Measurements from ENCODE around the gene CHAC2. TPM values are rescaled to one million over a fixed set of nuclear protein-coding genes. Genes with fewer than 3 reads are reported as not detected.
"Not testable (repeated sequence)": the region's sequence is repeated elsewhere in the genome, so short reads cannot be mapped to it uniquely, and the experiment has no call there.

CHAC2 gene
- total RNA-seq, 3 donors from 2014 or later = 26.9 to 33.3 (median 28.7) TPM

DNA sequence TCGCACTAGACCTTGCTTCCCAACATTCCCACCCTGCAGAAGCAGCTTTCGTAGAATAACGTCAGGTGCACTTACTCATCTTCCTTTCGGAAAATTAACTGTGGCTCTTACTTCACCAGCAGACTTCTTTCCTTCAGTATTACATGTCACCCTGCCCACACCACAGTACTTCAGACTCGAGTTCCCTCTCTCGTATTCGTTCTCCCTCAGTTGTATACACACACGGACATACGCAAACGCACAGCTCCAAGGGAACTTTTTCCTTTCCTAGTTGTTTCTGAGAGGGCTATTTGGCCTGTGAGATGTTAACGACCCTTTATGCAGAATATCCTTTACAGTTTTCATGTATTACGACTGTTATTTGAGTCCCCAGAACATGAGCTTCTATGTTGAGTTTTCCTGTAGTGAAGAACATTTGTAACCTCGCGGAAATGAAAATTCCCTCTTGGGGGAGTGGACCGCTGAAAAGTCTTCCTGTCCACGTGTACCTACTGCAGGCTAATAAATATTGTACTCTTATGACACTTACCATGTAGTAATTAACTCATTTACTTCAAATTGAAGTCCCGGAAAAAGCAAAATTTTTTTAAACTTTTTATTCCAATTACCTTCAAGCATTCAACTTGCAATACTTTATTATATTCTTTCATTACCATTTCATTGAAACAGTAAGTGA lies 20.1 kb downstream of the CHAC2 start:
- H3K4me1 Mint-ChIP-seq (ENCODE audit: low read depth) = peaks cover 44% of the 10 kb centered on the region
- peak; percentile 29 to 47 for ATAC-seq
- no peaks in the 10 kb centered on the region for H3K27me3 Mint-ChIP-seq (ENCODE audit: low read depth)
- DNase-seq = no peak
- peak overlapping the region; percentile 100 for H3K4me3 Mint-ChIP-seq
- H3K9me3 Mint-ChIP-seq = no peaks in the 10 kb centered on the region
- H3K36me3 Mint-ChIP-seq (ENCODE audit: insufficient read depth) = peaks cover 5% of the 10 kb centered on the region

DNA sequence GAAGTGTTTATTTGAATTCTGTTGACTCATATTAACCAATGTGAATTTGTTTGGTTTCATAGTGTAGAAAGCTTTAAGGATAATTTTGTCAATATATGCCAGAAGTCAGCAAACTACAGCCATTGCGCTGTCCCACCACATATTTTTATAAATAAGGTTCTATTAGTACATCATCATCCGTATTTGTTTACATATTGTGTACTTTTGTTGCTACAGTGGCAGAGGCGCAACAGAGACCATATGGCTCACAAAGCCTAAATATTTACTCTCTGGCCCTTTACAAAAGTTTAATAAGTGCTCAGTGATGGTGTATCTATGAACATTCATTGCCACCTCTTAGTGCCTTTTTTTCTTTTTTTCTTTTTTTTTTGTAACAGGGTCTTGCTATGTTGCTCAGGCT lies 25.7 kb downstream of the CHAC2 start:
- DNase-seq (no peak), ATAC-seq (no peak)
- peaks cover 18% of the 10 kb centered on the region for H3K4me1 Mint-ChIP-seq (ENCODE audit: low read depth)
- H3K4me3 Mint-ChIP-seq = no peak overlapping the region
- H3K36me3 Mint-ChIP-seq (ENCODE audit: insufficient read depth) = peaks cover 8% of the 10 kb centered on the region
- H3K9me3 Mint-ChIP-seq = no peaks in the 10 kb centered on the region
- H3K27me3 Mint-ChIP-seq (ENCODE audit: low read depth) = no peaks in the 10 kb centered on the region

DNA sequence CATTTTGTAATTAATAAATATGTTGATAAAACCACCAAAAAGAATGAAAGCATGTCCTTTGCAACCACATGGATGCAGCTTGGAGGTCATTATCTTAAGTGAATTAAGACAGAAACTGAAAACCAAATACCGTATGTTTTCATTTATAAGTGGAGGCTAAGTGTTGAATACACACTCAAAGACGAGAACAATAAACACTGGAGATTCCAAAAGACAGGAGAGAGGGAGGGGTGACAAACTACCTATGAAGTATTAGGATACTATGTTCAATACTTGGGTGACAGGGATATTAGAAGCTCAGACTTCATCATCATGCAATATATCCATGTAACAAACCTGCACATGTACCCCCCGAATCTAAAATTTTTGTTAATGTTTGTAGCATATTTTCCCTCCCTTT lies 26.2 kb downstream of the CHAC2 start:
- H3K4me1 Mint-ChIP-seq (ENCODE audit: low read depth) = peaks cover 13% of the 10 kb centered on the region
- H3K36me3 Mint-ChIP-seq (ENCODE audit: insufficient read depth) = peaks cover 8% of the 10 kb centered on the region
- DNase-seq = no peak
- no peak for ATAC-seq
- H3K9me3 Mint-ChIP-seq = no peaks in the 10 kb centered on the region
- H3K4me3 Mint-ChIP-seq = no peak overlapping the region
- no peaks in the 10 kb centered on the region for H3K27me3 Mint-ChIP-seq (ENCODE audit: low read depth)

DNA sequence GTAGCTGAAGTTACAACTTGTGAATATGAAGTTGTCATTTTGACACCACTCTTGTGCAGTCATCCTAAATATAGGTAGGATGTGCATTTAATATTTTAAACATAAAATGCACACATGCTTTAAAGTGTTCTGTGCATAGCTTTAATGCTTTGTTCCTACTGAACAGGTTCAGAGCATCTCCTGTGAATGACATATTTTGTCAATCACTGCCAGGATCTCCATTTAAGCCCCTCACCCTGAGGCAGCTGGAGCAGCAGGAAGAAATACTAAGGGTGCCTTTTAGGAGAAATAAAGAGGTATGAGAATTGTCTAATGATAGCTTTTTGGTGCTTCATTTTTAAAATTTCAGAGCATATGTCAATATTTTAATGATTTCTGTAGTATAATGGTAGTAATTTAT lies 33.9 kb downstream of the CHAC2 start:
- DNase-seq = no peak
- no peak overlapping the region for H3K4me3 Mint-ChIP-seq
- peaks cover 32% of the 10 kb centered on the region for H3K36me3 Mint-ChIP-seq (ENCODE audit: insufficient read depth)

DNA sequence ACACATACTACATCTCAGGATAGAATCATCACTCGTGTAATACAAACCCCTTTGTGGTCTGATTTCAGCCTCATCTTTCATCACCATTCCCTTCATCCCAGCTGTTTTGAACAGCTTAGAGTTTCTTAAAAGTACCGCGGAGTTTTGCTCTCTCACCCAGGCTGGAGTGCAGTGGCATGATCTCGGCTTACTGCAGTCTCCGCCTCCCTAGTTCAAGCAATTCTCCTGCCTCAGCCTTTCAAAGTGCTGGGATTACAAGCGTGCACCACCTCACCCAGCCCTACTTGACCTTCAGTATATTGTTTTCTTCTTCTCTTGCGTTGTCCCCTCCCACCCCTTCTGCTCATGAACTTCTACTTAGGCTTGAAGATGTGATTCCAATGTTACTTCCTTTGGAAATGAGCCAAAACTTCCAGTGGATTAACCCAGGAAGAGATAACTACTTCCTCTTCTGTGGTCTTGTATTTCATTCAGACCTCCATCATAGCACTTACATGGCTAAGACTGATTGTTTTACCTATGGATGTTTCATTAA lies 35.1 kb downstream of the CHAC2 start:
- no peak overlapping the region for H3K4me3 Mint-ChIP-seq
- H3K9me3 Mint-ChIP-seq = no peaks in the 10 kb centered on the region
- no peak for DNase-seq
- no peak for ATAC-seq
- peaks cover 36% of the 10 kb centered on the region for H3K36me3 Mint-ChIP-seq (ENCODE audit: insufficient read depth)
- H3K27me3 Mint-ChIP-seq (ENCODE audit: low read depth) = no peaks in the 10 kb centered on the region
- H3K4me1 Mint-ChIP-seq (ENCODE audit: low read depth) = no peaks in the 10 kb centered on the region

More for the DNA sequence above, 33.9 kb downstream of the CHAC2 start:
- Mint-ChIP-seq H3K4me1 (ENCODE audit: low read depth) (no peaks in the 10 kb centered on the region), H3K27me3 (ENCODE audit: low read depth) (no peaks in the 10 kb centered on the region), H3K9me3 (no peaks in the 10 kb centered on the region)
- no peak for ATAC-seq

DNA sequence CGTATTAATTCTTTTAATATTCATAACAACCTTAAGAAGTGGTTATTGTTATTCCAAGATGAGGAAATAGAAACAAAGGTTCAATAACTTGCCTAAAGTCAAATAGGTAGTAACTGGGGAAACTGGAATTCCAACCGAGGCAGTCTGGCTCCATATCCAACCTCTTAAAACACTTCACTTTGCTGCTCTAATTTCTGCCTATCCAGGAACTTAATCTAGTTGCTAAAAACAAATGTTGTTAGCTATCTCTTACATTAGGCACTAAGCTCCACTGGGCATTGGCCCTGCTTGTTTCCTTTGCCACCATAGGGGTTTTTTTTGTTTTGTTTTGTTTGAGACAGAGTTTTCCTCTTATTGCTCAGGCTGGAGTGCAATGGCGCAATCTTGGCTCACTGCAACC lies 44.0 kb downstream of the CHAC2 start:
- no peaks in the 10 kb centered on the region for H3K27me3 Mint-ChIP-seq (ENCODE audit: low read depth)

DNA sequence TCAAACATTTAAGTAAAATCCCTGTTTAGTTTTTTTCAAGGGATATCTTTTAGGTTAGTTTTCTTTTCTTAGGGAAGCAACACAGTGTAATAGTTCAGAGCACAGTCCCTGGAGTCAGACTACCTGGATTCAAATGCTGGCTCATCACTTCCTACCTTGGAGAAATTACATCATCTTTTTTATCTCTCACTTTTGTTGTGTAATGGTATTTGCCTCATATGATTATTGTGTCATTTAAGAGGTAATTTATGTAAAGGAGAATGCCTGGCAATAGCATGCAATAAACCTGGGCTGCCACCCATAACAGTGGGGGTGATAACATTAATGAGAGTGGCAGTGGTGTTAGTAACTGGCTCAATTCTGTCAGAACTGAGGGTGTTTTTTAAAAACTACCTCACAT lies 45.5 kb downstream of the CHAC2 start:
- no peak for ATAC-seq
- DNase-seq = no peak
- peaks cover 34% of the 10 kb centered on the region for H3K36me3 Mint-ChIP-seq (ENCODE audit: insufficient read depth)
- H3K27me3 Mint-ChIP-seq (ENCODE audit: low read depth) = no peaks in the 10 kb centered on the region
- H3K4me3 Mint-ChIP-seq = no peak overlapping the region
- no peaks in the 10 kb centered on the region for H3K9me3 Mint-ChIP-seq
- no peaks in the 10 kb centered on the region for H3K4me1 Mint-ChIP-seq (ENCODE audit: low read depth)

More for the DNA sequence above, 44.0 kb downstream of the CHAC2 start:
- no peak for ATAC-seq
- H3K4me3 Mint-ChIP-seq = no peak overlapping the region
- no peaks in the 10 kb centered on the region for H3K9me3 Mint-ChIP-seq
- no peak for DNase-seq
- no peaks in the 10 kb centered on the region for H3K4me1 Mint-ChIP-seq (ENCODE audit: low read depth)
- H3K36me3 Mint-ChIP-seq (ENCODE audit: insufficient read depth) = peaks cover 33% of the 10 kb centered on the region

DNA sequence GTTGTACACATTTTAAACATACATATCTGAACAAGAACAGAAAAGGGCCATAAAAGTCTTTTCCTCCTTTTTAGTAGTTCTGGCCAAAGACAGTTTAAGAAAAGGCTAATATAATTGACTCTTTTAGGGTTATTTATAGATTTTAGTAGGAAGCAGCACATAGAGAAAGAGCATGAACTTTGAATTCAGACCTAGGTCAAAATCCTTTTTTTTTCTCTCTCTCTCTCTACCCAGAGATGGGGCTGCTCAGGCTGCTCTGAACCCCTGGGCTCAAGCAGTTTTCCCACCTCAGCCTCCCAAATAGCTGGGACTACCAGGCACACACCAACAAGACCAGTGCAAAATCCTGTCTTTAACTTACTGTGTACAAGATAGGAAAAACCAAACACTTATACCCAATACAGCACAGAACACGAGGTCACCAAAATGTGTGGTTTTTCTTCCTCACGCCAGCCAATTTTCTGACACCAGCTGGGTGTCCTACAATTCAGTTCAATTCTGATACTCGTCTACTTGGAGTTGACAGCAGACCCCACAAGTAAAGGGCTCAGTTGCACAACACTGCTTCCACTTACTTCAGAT lies 51.3 kb downstream of the CHAC2 start:
- no peak overlapping the region for H3K4me3 Mint-ChIP-seq
- DNase-seq = no peak
- peaks cover 21% of the 10 kb centered on the region for H3K36me3 Mint-ChIP-seq (ENCODE audit: insufficient read depth)
- H3K4me1 Mint-ChIP-seq (ENCODE audit: low read depth) = no peaks in the 10 kb centered on the region
- no peak for ATAC-seq
- H3K9me3 Mint-ChIP-seq = no peaks in the 10 kb centered on the region
- no peaks in the 10 kb centered on the region for H3K27me3 Mint-ChIP-seq (ENCODE audit: low read depth)

DNA sequence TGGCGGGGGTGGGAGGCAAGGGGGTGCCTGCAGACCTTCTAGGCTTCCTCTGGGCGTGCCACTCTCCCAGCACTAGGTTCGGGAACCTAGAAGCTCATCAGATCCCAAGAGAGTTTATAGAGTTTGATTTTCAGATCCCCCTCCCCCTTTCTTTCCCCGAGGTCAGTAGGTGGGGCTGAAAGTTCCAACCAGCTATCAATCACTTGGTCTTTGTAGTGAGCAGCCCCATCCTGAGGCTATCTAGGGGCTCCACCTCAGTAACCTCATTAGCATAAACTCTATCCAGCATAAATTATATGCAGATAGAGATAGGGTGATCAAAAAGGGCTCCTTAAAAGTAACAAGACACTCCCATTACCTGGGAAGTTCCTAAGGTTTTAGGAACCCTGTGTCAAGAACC lies 52.0 kb downstream of the CHAC2 start:
- Mint-ChIP-seq H3K36me3 (ENCODE audit: insufficient read depth) (peaks cover 20% of the 10 kb centered on the region), H3K9me3 (no peaks in the 10 kb centered on the region), H3K4me3 (no peak overlapping the region), H3K4me1 (ENCODE audit: low read depth) (no peaks in the 10 kb centered on the region), H3K27me3 (ENCODE audit: low read depth) (no peaks in the 10 kb centered on the region)
- no peak for DNase-seq
- no peak for ATAC-seq

DNA sequence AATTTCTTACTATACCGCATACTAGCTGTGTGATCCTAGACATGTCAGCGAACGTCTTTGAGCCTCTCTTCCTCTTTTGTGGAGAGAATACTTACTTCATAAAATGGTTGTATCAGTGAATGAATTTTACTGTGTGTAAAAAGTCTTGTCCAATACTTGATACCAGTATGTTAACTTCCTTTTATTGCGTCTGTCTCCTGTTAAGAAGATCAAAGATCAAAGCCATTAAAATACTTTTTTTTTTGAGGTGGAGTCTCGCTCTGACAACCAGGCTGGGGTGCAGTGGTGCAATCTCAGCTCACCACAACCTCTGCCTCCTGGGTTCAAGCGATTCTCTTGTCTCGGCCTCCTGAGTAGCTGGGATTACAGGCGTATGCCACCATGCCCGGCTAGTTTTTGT lies 52.4 kb downstream of the CHAC2 start:
- ATAC-seq = no peak

DNA sequence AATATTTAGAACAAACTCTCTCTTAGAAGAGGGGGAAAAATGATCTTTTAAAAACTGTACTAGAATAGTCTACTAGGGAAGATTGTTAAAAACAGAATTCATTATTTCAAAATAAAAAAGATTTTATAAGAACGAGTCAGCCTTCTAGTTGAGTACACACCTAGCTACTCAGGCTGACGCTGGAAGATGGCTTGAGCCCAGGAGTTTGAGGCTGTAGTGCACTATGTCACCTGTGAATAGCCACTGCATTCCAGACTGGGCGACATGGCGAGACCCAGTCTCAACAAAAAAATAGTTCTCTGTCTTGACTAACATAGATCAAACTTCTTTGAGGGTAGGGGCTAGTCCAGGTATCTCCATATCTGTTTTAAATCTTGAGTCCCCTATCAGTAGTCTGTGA lies 53.1 kb downstream of the CHAC2 start:
- no peaks in the 10 kb centered on the region for H3K9me3 Mint-ChIP-seq
- H3K4me3 Mint-ChIP-seq = no peak overlapping the region
- ATAC-seq (no peak), DNase-seq (no peak)
- no peaks in the 10 kb centered on the region for H3K4me1 Mint-ChIP-seq (ENCODE audit: low read depth)
- H3K27me3 Mint-ChIP-seq (ENCODE audit: low read depth) = no peaks in the 10 kb centered on the region
- H3K36me3 Mint-ChIP-seq (ENCODE audit: insufficient read depth) = peaks cover 14% of the 10 kb centered on the region

More for the DNA sequence above, 52.4 kb downstream of the CHAC2 start:
- H3K27me3 Mint-ChIP-seq (ENCODE audit: low read depth) = no peaks in the 10 kb centered on the region
- DNase-seq = no peak
- H3K4me3 Mint-ChIP-seq = no peak overlapping the region
- no peaks in the 10 kb centered on the region for H3K4me1 Mint-ChIP-seq (ENCODE audit: low read depth)
- H3K36me3 Mint-ChIP-seq (ENCODE audit: insufficient read depth) = peaks cover 20% of the 10 kb centered on the region
- H3K9me3 Mint-ChIP-seq = no peaks in the 10 kb centered on the region

DNA sequence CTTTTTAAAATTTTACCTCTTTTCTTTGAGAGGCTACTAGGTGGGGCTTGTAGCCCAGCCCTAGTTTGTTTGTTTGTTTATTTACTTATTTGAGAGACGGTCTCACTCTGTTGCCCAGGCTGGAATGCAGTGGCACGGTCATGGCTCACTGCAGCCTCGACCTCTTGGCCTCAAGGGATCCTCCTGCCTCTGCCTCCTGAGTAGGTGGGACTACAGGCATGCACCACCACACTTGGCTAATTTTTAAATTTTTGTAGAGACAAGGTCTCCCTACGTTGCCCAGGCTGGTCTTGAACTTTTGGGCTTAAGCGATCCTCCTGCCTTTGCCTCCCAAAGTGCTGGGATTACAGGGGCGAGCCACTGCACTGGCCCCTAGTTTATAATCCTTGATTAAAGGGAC lies 54.2 kb downstream of the CHAC2 start:
- no peak for ATAC-seq
- no peaks in the 10 kb centered on the region for H3K27me3 Mint-ChIP-seq (ENCODE audit: low read depth)
- H3K4me1 Mint-ChIP-seq (ENCODE audit: low read depth) = no peaks in the 10 kb centered on the region
- no peaks in the 10 kb centered on the region for H3K9me3 Mint-ChIP-seq
- no peak overlapping the region for H3K4me3 Mint-ChIP-seq
- peaks cover 11% of the 10 kb centered on the region for H3K36me3 Mint-ChIP-seq (ENCODE audit: insufficient read depth)
- DNase-seq = no peak

DNA sequence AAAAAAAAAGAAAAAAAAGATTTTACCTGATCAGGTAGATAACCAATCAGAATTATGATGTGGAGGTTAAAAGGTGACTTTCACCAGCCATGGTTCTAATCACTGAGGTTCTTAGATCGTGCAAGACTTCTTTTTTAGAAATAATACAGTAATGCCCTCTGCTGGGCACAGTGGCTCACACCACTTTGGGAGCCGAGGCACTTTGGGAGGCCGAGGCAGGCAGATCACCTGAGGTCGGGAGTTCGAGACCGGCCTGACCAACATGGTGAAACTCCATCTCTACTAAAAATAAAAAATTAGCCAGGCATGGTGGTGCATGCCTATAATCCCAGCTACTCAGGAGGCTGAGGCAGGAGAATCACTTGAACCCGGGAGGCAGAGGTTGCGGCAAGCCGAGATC lies 56.0 kb downstream of the CHAC2 start:
- ATAC-seq = not testable (repeated sequence)

More for the DNA sequence above, 56.0 kb downstream of the CHAC2 start:
- peaks cover 13% of the 10 kb centered on the region for H3K36me3 Mint-ChIP-seq (ENCODE audit: insufficient read depth)
- not testable (repeated sequence) for H3K4me1 Mint-ChIP-seq (ENCODE audit: low read depth); DNase-seq; H3K9me3 Mint-ChIP-seq; H3K4me3 Mint-ChIP-seq; H3K27me3 Mint-ChIP-seq (ENCODE audit: low read depth)
